Immature natural killer cell (primary cell): Measurements from ENCODE around the gene PDZRN4. TPM values are rescaled to one million over a fixed set of nuclear protein-coding genes. Genes with fewer than 3 reads are reported as not detected.

ENCODE experiments used
- DNase-seq, 3 donors: peaks; one replicate each; pipeline ENCODE4 v3.0.0; 2022; ENCODE audit warnings: mixed read lengths in 1 of 3
- H3K27ac Mint-ChIP-seq, 6 donors: one replicate each; pipeline ENCODE4 v1.8.0; 2020; ENCODE audit warnings: mixed read lengths in 6 of 6, mild to moderate bottlenecking in 5 of 6, inconsistent platforms in 4 of 6, moderate library complexity in 3 of 6
- H3K27me3 Mint-ChIP-seq, 3 donors: one replicate each; pipeline ENCODE4 v1.8.0; 2020 to 2021; ENCODE audit warnings: low read depth in 3 of 3, mild to moderate bottlenecking in 3 of 3, mixed read lengths in 3 of 3, moderate library complexity in 3 of 3, inconsistent platforms in 1 of 3
- H3K36me3 Mint-ChIP-seq, 3 donors: one replicate each; pipeline ENCODE4 v1.8.0; 2020; ENCODE audit warnings: mixed read lengths in 3 of 3, inconsistent platforms in 2 of 3, mild to moderate bottlenecking in 2 of 3
- H3K4me1 Mint-ChIP-seq, 2 donors: one replicate each; pipeline ENCODE4 v1.8.0; 2020; ENCODE audit warnings: inconsistent platforms in 2 of 2, mild to moderate bottlenecking in 2 of 2, mixed read lengths in 2 of 2, moderate library complexity in 1 of 2
- H3K4me3 Mint-ChIP-seq, 5 donors: one replicate each; pipeline ENCODE4 v1.8.0; 2020; ENCODE audit warnings: mild to moderate bottlenecking in 5 of 5, mixed read lengths in 5 of 5, inconsistent platforms in 3 of 5, moderate library complexity in 3 of 5
- H3K9me3 Mint-ChIP-seq, 6 donors: one replicate each; pipeline ENCODE4 v1.8.0; 2020; ENCODE audit warnings: mild to moderate bottlenecking in 6 of 6, mixed read lengths in 6 of 6, inconsistent platforms in 4 of 6, moderate library complexity in 3 of 6
- polyA plus RNA-seq, 3 donors: library from polyadenylated mRNA; unstranded; fragments of 300-500 nt; fragmentation: Illumina TruSeq; gene quantifications; one replicate each; pipeline ENCODE4 v1.2.3, GENCODE V29; 2021

Gene PDZRN4
- polyA plus RNA-seq, 3 donors from 2014 or later: not detected

DNA sequence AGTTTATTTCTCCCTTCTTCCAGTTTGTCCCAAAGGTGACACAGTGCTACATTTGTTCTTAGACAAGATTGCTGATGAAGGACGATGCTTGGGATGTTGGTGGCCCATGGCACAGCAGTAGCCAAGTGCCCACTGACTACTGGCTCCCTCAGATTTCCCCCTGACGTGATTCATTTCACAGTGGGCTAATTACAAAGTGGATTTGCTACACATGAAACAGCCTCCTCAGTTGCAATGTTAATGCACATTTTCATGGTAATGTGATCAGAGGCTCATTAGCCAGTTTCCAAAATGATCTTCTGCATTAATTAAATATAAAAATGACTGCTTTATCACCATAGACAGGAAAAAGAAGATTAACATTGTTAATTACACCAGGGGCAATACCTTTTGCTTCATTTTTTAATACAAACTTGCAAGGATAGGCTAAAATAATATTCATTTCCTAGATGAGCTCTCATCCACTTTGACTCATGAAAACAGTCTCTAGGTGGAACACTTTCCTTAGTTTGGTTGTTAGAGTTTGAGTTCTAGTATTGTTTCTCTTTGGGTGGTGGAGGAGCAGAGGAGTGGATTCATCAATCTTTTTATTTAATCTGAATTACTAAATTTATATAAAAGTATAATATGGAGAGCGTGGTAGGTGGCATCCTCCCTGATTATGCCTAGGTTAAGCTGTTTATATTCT is 250.9 kb downstream of the PDZRN4 start:
- Mint-ChIP-seq H3K4me3 (no peak overlapping the region), H3K27me3 (peaks cover 0 to 2% (median 0%) of the 10 kb centered on the region in 3 donors), H3K27ac (no peak overlapping the region), H3K36me3 (no peaks in the 10 kb centered on the region), H3K4me1 (peaks cover 2 to 12% of the 10 kb centered on the region in 2 donors), H3K9me3 (peaks cover 0 to 3% (median 0%) of the 10 kb centered on the region in 6 donors)
- DNase-seq: no peak

DNA sequence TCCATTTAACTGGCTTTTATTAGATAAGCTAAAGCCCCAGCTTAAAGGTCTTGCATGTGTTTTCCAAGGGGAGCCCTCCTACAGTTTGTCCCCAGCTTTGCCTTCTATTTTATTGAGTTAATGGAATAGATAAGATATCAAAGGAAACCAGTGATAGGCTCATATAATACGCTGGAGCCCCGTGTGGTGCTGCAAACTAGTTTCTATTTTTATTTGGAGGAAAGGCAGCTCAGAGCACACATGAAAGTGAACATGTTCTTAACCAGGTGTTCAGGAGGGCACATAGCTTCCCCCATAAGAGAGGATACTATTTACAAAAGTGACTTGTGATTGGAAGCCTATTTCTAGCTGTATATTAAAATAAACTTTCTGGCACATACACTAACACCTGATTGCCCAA is 251.7 kb downstream of the PDZRN4 start:
- H3K27me3 Mint-ChIP-seq: peaks cover 0 to 2% (median 0%) of the 10 kb centered on the region in 3 donors
- peaks cover 2 to 12% of the 10 kb centered on the region in 2 donors for H3K4me1 Mint-ChIP-seq
- no peak overlapping the region for H3K4me3 Mint-ChIP-seq
- no peak for DNase-seq
- H3K9me3 Mint-ChIP-seq: no peaks in the 10 kb centered on the region
- no peaks in the 10 kb centered on the region for H3K36me3 Mint-ChIP-seq
- H3K27ac Mint-ChIP-seq: no peak overlapping the region

DNA sequence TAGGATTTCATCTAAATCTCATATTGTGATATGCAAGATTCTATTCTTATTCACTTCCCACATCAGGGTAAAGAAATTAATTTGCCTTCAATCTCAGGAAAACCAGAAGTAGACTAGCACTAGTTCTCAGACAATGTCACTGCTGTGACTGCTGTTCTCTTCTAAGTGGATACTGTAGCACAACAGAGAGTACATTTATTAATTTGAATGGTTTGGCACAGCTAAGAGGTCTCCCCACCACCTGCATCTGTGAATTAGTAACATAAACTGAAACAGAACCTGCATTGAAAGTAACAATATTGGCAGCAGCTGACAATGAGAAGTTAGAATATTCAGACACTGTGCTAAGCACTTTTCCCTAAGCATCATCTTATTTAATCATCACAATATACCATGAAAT is 253.1 kb downstream of the PDZRN4 start:
- Mint-ChIP-seq H3K27ac (no peak overlapping the region), H3K4me1 (peaks cover 2 to 12% of the 10 kb centered on the region in 2 donors), H3K36me3 (no peaks in the 10 kb centered on the region), H3K27me3 (no peaks in the 10 kb centered on the region), H3K4me3 (no peak overlapping the region), H3K9me3 (no peaks in the 10 kb centered on the region)
- DNase-seq: no peak

DNA sequence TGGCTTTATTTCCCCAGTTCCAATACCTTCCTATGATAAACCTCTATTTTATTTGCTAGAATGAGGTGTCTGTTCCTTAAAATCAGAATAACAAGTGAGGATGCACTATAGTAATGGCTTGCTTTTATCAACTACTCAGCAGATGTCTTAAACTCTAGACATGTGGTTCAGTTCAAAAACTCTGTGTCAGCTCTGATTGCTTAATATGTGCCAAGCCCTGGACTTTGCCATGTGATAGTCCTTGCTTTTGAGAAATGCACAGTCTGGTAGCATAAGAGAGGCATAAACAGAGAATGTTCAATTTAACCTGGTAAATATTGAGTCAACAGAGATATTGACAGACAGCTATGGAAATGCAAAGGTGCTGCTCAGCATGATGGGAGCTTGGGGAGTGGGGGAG is 254.8 kb downstream of the PDZRN4 start:
- peaks cover 2 to 4% of the 10 kb centered on the region in 2 donors for H3K4me1 Mint-ChIP-seq
- no peaks in the 10 kb centered on the region for H3K36me3 Mint-ChIP-seq
- no peak overlapping the region for H3K27ac Mint-ChIP-seq
- DNase-seq: no peak
- H3K4me3 Mint-ChIP-seq: no peak overlapping the region
- H3K9me3 Mint-ChIP-seq: peaks cover 0 to 5% (median 0%) of the 10 kb centered on the region in 6 donors
- peaks cover 0 to 2% (median 0%) of the 10 kb centered on the region in 3 donors for H3K27me3 Mint-ChIP-seq

DNA sequence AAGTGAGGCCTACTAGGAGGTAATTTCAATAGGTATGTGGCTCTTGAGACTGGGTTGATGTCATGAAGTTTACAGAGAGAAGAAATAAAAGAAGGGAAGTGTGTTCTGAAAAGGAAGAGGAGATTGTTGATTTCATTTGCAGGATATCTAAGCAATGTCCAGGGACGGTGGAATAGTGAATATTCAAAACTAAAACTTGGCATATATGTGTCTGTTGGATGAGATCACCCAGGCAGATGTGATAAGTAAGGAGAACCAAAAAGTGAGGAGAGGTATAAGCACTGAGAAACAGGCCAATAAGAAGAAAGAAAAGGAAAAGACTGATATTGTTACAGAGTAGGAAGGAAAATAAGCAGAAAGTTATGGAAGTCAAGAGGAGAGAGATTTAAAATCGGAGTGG is 255.6 kb downstream of the PDZRN4 start:
- H3K36me3 Mint-ChIP-seq: no peaks in the 10 kb centered on the region
- H3K27me3 Mint-ChIP-seq: peaks cover 0 to 2% (median 0%) of the 10 kb centered on the region in 3 donors
- H3K4me1 Mint-ChIP-seq: no peaks in the 10 kb centered on the region

DNA sequence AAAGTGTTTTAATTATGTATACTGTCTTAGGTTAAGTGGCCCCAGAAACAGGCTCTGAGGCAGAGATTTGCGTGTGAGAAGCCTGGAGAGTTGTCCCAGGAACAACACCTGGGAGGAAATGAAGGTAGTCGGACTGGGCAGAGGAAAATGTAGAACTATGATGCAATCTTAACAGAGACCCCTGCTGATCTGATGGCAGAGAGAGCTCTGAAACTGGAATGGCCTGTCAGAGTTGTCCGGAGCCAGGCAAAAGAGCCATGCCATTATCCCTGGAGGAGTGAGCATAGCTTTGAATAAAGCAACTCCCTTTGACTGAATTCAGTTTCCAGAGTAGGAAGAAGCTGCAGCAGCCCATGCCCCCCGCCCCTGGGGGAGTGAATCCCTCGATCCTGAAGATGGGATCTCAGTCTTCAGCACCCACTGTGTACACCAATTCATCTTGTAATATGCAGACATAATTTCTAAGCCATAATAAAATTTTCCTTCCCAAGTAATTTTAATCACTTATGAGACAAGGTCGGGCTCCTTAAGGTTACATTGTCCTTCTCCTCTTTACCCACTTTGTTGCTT is 264.8 kb downstream of the PDZRN4 start:
- H3K4me1 Mint-ChIP-seq: no peaks in the 10 kb centered on the region
- no peak overlapping the region for H3K4me3 Mint-ChIP-seq
- peaks cover 0 to 5% (median 0%) of the 10 kb centered on the region in 3 donors for H3K27me3 Mint-ChIP-seq
- no peak for DNase-seq
- H3K27ac Mint-ChIP-seq: no peak overlapping the region
- no peaks in the 10 kb centered on the region for H3K36me3 Mint-ChIP-seq
- H3K9me3 Mint-ChIP-seq: peaks cover 0 to 5% (median 0%) of the 10 kb centered on the region in 6 donors

More for the DNA sequence above, 255.6 kb downstream of the PDZRN4 start:
- Mint-ChIP-seq H3K4me3 (no peak overlapping the region), H3K27ac (no peak overlapping the region), H3K9me3 (peaks cover 0 to 5% (median 0%) of the 10 kb centered on the region in 6 donors)
- no peak for DNase-seq

DNA sequence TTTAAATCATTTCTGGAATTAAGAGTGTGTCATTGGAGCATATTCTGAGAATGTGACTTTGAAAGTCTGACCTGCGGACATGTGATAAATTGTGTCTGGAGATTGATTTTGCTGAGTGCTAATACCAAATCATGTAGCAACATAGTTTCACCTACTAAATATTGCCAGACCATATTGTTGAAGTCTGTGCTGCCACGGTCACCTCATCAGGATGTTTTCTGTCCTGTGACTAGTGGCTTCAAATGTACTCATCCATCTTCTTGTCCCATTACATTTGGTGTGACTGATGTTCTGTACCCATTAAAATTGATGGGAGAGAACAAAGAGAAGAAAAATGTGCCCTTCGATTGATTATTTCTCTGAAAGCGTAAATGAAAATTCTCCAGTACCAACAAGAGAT is 265.3 kb downstream of the PDZRN4 start:
- Mint-ChIP-seq H3K27me3 (peaks cover 0 to 5% (median 0%) of the 10 kb centered on the region in 3 donors), H3K4me1 (no peaks in the 10 kb centered on the region), H3K27ac (no peak overlapping the region), H3K36me3 (no peaks in the 10 kb centered on the region), H3K4me3 (no peak overlapping the region), H3K9me3 (peaks cover 0 to 5% (median 0%) of the 10 kb centered on the region in 6 donors)
- no peak for DNase-seq

DNA sequence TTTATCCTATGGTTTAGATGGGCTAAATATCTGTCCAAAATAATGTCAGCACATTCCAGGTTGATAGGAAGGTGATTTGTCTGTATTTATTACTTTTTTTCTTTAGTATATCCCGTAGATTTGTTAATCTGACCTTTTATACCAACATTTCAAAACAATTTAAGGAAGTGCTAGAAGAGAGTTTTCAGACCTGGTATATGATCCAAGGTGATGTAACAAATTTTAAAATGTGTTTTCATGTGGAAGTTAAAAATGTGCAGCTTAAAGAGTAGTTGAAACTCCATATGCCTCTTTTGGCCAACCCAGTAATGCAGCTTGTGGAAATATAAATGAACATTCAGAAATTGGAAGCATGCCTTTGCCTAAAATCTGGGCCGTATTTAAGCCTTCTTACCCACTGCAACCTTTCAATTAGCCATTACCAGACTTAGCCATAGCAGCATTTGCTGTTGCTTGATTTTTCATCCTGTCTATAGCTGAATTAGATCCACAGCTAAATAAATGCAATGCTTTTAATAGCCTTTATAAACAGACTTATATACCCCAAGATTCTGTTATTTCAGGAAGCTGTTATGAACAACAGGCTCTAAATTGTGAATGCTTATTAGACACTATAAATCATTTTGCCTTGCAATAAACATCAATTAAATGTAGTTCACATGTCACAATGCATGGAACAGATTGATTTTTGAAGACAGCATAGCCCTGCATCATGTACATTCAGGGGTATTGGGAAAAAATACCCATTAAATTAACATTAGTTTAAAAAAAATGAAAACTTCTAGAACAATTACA is 271.2 kb downstream of the PDZRN4 start:
- H3K4me1 Mint-ChIP-seq: no peaks in the 10 kb centered on the region
- H3K27me3 Mint-ChIP-seq: peaks cover 0 to 4% (median 0%) of the 10 kb centered on the region in 3 donors
- no peak for DNase-seq
- H3K27ac Mint-ChIP-seq: no peak overlapping the region
- peaks cover 0 to 3% (median 0%) of the 10 kb centered on the region in 6 donors for H3K9me3 Mint-ChIP-seq
- H3K4me3 Mint-ChIP-seq: no peak overlapping the region
- no peaks in the 10 kb centered on the region for H3K36me3 Mint-ChIP-seq

DNA sequence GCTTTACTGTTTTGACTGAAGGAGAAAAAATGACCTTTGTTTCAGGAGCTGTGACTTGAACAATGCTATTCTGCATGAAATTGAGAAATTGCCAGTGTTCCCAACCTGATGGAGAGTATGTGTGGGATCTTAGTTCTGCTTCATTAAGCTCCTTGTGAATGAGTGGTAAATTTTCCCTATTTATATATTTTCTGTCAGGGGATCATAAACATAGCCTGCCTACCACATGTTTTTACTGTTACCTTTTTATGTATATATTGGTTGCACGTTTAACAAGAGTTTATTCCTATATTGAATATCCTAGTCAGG is 271.7 kb downstream of the PDZRN4 start:
- Mint-ChIP-seq H3K36me3 (no peaks in the 10 kb centered on the region), H3K9me3 (peaks cover 0 to 3% (median 0%) of the 10 kb centered on the region in 6 donors), H3K4me1 (no peaks in the 10 kb centered on the region), H3K4me3 (no peak overlapping the region), H3K27me3 (peaks cover 0 to 4% (median 0%) of the 10 kb centered on the region in 3 donors), H3K27ac (no peak overlapping the region)
- DNase-seq: no peak

DNA sequence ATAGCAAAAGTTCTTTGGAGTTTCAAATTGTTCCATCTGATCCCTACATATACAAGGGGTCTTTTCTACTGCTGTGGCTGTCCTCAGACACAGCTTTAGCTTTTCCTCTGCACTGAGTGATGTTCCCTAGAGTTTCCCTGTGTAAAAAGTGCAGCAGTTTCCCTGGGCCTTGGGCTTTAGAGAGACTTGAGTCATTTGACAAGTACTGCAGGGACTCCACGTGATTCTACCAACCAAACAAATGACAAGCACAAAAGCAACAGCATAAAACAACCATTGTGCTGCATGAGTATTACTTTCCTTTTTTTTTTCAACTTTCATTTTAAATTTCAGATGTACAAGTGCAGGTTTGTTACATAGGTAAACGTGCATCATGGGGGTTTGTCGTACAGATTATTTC is 272.8 kb downstream of the PDZRN4 start:
- peaks cover 0 to 3% (median 0%) of the 10 kb centered on the region in 6 donors for H3K9me3 Mint-ChIP-seq
- no peak overlapping the region for H3K4me3 Mint-ChIP-seq
- H3K36me3 Mint-ChIP-seq: no peaks in the 10 kb centered on the region
- H3K27ac Mint-ChIP-seq: no peak overlapping the region
- H3K27me3 Mint-ChIP-seq: peaks cover 0 to 4% (median 0%) of the 10 kb centered on the region in 3 donors
- no peaks in the 10 kb centered on the region for H3K4me1 Mint-ChIP-seq
- DNase-seq: no peak

DNA sequence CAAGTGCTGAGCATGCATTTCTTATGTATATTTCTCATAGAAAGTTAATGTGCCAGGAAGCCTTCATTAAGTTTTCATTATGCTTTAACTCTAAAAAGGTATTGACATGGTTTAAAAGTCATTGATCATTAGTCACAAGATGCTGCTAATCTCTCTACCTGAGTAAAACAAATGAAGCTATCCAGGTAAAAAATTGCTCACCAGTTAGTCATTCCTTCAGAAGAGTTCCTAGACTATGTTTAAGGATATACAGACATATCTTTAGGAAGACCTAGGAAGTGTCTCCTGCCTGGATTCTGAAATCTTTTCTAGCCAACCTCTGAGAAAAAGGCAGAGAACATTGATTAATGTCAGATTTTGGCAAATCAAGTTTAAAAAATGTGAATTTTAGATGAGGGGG is 274.2 kb downstream of the PDZRN4 start:
- Mint-ChIP-seq H3K4me3 (no peak overlapping the region), H3K27me3 (peaks cover 0 to 4% (median 0%) of the 10 kb centered on the region in 3 donors), H3K4me1 (no peaks in the 10 kb centered on the region), H3K9me3 (peaks cover 0 to 3% (median 0%) of the 10 kb centered on the region in 6 donors), H3K27ac (no peak overlapping the region), H3K36me3 (no peaks in the 10 kb centered on the region)
- DNase-seq: no peak

DNA sequence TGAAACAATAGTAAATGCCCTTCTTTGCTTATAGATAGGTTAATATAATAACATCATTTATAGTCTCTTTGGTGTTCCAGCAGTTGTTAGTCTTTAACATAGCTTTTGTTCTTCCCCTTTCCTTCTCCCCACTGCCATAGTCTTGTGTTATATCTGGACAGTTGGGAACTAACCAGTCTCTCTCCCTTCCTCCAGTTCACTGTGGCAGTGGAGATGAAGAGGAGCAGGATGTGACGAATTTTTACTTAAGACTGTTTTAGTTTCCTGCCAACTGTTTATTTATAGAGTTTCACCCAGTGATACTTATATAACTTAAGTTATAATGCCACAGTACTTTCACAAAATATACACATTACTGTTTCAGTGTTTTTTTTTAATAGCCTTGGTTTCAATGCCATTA is 277.4 kb downstream of the PDZRN4 start:
- Mint-ChIP-seq H3K27me3 (peaks cover 0 to 3% (median 3%) of the 10 kb centered on the region in 3 donors), H3K9me3 (peaks cover 0 to 8% (median 0%) of the 10 kb centered on the region in 6 donors), H3K27ac (no peak overlapping the region), H3K36me3 (no peaks in the 10 kb centered on the region), H3K4me1 (no peaks in the 10 kb centered on the region), H3K4me3 (no peak overlapping the region)
- no peak for DNase-seq

DNA sequence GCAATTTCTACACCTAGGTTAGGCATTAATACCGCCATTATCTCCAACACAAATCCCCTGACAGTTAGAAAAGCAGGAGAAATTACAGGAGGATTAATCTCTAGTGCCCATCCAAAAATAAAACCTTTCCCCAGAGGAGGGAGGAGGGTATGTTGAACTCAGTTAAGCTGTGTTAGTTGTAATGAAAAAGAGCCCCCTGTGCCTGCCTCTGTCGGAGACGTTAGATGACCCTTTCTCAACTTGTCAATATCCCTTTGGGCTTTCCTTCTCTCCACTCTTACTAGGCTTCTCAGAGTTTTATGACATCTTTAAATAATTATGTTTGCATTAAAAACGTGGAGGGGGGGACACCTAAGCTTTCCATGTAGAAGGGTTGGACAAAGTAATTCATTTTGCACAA is 278.2 kb downstream of the PDZRN4 start:
- peaks cover 0 to 5% (median 4%) of the 10 kb centered on the region in 3 donors for H3K27me3 Mint-ChIP-seq
- H3K4me3 Mint-ChIP-seq: no peak overlapping the region
- peaks cover 0 to 8% (median 0%) of the 10 kb centered on the region in 6 donors for H3K9me3 Mint-ChIP-seq
- H3K4me1 Mint-ChIP-seq: no peaks in the 10 kb centered on the region
- DNase-seq: no peak
- H3K27ac Mint-ChIP-seq: no peak overlapping the region
- H3K36me3 Mint-ChIP-seq: no peaks in the 10 kb centered on the region

DNA sequence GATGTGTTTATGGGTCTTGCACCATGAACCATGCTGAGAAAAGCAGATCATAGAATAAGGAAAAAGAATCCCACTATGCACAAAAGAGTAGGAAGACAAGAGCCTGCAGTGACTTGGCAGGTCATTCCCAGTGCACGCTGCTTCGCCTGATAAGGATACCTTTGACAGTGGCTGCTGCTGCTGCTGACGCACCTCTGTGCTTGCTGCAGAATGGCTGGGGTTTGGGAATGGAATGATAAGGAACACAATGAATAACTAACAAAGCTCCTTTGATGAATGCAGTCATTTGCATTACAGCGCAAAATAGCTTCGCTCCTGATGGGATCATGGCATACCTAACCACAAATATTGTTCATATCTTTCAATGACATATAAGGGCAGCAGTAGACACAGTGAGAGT is 278.7 kb downstream of the PDZRN4 start:
- Mint-ChIP-seq H3K4me1 (no peaks in the 10 kb centered on the region), H3K27me3 (peaks cover 0 to 5% (median 4%) of the 10 kb centered on the region in 3 donors), H3K4me3 (no peak overlapping the region), H3K36me3 (no peaks in the 10 kb centered on the region), H3K9me3 (peaks cover 0 to 8% (median 0%) of the 10 kb centered on the region in 6 donors), H3K27ac (no peak overlapping the region)
- no peak for DNase-seq
